Activated T-helper 17 cell treated with anti-CD3 and anti-CD28 coated beads, Interleukin-2, amount 50 U/mL, for 72 hours (primary cell): ENCODE results near the gene MPHOSPH9. TPM values are rescaled to one million over a fixed set of nuclear protein-coding genes. Genes with fewer than 3 reads are reported as not detected.

ENCODE experiments used
- ATAC-seq: fragments of 150-1000 bp; cut with Tn5 transposase; replicated peaks from 2 replicates; pipeline ENCODE4 v1.10.0; 2021; ENCODE audit warnings: mild to moderate bottlenecking, moderate library complexity
- H3K27ac Mint-ChIP-seq: one replicate; pipeline ENCODE4 v1.8.0; 2022; ENCODE audit warnings: mixed read lengths
- H3K27me3 Mint-ChIP-seq: one replicate; pipeline ENCODE4 v1.8.0; 2022; ENCODE audit warnings: mixed read lengths
- H3K36me3 Mint-ChIP-seq: one replicate; pipeline ENCODE4 v1.8.0; 2022; ENCODE audit warnings: low read depth, mild to moderate bottlenecking, mixed read lengths
- H3K4me1 Mint-ChIP-seq: one replicate; pipeline ENCODE4 v1.8.0; 2022; ENCODE audit warnings: mixed read lengths
- H3K4me3 Mint-ChIP-seq: one replicate; pipeline ENCODE4 v1.8.0; 2022; ENCODE audit warnings: mild to moderate bottlenecking, mixed read lengths
- H3K9me3 Mint-ChIP-seq: one replicate; pipeline ENCODE4 v1.8.0; 2022; ENCODE audit warnings: mixed read lengths
- total RNA-seq, 2 donors: library from RNA; stranded (reverse); gene quantifications; one replicate each; pipeline ENCODE4 v1.2.3, GENCODE V29; 2022

MPHOSPH9 gene
- total RNA-seq, 2 donors from 2014 or later: 72.3 to 77.1 TPM

GRCh38 chr12:123122626-123123025, 110.3 kb downstream of the MPHOSPH9 start:
- H3K4me1 Mint-ChIP-seq: peaks cover 23% of the 10 kb centered on the region
- no peaks in the 10 kb centered on the region for H3K27me3 Mint-ChIP-seq
- ATAC-seq: no peak
- no peaks in the 10 kb centered on the region for H3K9me3 Mint-ChIP-seq
- H3K4me3 Mint-ChIP-seq: no peak overlapping the region
- H3K27ac Mint-ChIP-seq: no peak overlapping the region
- no peaks in the 10 kb centered on the region for H3K36me3 Mint-ChIP-seq

DNA sequence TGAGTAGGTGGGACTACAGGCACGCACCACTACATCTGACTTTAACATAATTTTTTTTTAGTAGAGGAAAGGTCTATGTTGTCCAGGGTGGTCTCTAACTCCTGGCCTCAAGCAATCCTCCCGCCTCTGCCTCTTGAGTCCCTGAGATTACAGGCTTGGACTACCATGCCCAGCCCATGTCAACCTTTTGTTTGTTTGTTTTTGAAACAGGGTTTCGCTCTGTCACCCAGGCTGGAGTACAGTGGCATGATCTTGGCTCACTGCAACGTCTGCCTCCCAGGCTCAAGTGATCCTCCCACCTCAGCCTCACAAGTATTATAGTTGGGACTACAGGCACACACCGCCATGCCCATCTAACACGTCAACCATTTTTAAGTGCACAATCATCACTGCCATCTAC, 111.3 kb downstream of the MPHOSPH9 start:
- Mint-ChIP-seq H3K4me3 (no peak overlapping the region), H3K27ac (no peak overlapping the region), H3K9me3 (no peaks in the 10 kb centered on the region), H3K4me1 (peaks cover 23% of the 10 kb centered on the region), H3K27me3 (no peaks in the 10 kb centered on the region), H3K36me3 (no peaks in the 10 kb centered on the region)
- no peak for ATAC-seq

DNA sequence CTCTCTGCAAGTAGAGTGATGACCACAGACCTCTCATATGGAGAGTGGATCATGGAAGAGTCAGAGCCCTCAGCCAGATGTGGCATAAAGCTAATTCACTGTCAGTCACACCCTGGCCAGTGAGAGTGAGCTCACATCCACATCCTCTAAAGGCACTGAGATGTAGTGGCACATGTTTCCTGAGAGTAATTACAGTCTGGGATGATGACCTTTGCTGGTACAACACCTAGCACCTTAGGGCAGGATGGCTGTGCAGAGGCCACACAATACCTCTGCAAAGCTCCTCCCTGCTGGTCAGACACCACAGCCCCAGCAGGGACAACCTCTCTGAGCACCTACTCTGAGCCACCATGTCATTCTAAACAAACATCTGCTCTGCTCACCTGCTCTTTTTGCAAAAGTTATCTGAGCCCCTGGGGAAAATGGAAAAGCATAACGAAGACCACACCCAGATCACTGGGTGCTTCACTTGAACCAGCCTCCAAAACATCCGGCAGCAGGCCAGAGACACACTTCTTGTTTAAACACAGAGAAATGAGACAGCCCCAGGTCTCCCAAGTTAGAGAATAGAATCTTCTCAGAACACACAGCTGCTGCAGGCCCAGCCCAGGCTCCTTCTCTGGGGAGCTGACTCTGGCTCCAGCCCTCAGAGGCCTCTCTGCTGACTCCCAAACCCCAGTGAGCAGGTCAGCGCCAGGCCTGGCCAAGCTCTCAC, 112.3 kb downstream of the MPHOSPH9 start:
- H3K4me1 Mint-ChIP-seq: peaks cover 23% of the 10 kb centered on the region
- no peaks in the 10 kb centered on the region for H3K9me3 Mint-ChIP-seq
- no peaks in the 10 kb centered on the region for H3K27me3 Mint-ChIP-seq
- H3K36me3 Mint-ChIP-seq: no peaks in the 10 kb centered on the region
- ATAC-seq: peak; percentile 88
- peak overlapping the region; percentile 58 for H3K27ac Mint-ChIP-seq
- H3K4me3 Mint-ChIP-seq: peak overlapping the region; percentile 30

GRCh38 chr12:123119808-123120207, 113.1 kb downstream of the MPHOSPH9 start:
- H3K36me3 Mint-ChIP-seq: no peaks in the 10 kb centered on the region
- H3K9me3 Mint-ChIP-seq: no peaks in the 10 kb centered on the region
- peak; percentile 91 for ATAC-seq
- H3K4me3 Mint-ChIP-seq: no peak overlapping the region
- no peaks in the 10 kb centered on the region for H3K27me3 Mint-ChIP-seq
- peak overlapping the region; percentile 58 for H3K27ac Mint-ChIP-seq
- H3K4me1 Mint-ChIP-seq: peaks cover 23% of the 10 kb centered on the region

DNA sequence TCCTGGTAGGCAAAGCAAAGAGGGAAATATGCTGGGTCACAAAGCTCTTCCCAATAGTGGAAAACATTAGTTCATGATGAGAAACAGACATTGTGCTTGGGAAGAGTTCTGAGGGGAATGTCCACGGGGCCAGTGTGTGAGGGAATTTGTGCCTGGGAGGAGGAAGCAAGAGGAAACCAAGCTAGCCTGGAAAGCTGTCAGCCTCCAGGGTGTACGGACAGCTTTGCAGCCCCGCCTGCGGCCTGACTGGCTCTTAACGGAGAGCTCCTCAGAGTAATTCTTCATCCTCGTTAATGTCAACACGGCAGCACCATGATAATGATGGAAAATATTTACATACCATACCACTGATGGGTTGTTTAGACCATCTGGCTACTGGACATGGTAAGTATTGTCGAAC, 114.4 kb downstream of the MPHOSPH9 start:
- Mint-ChIP-seq H3K36me3 (no peaks in the 10 kb centered on the region), H3K27me3 (no peaks in the 10 kb centered on the region), H3K4me3 (no peak overlapping the region), H3K27ac (no peak overlapping the region), H3K9me3 (no peaks in the 10 kb centered on the region), H3K4me1 (peaks cover 23% of the 10 kb centered on the region)
- no peak for ATAC-seq

- H3K4me3 Mint-ChIP-seq: no peak overlapping the region
- no peaks in the 10 kb centered on the region for H3K36me3 Mint-ChIP-seq
- H3K27ac Mint-ChIP-seq: peak overlapping the region; percentile 17
- no peaks in the 10 kb centered on the region for H3K27me3 Mint-ChIP-seq
- no peak for ATAC-seq
- H3K9me3 Mint-ChIP-seq: no peaks in the 10 kb centered on the region
- H3K4me1 Mint-ChIP-seq: peaks cover 2% of the 10 kb centered on the region
Measured at GRCh38 chr12:123115409-123116121, 117.4 kb downstream of the MPHOSPH9 start.

GRCh38 chr12:123114304-123115083, 118.4 kb downstream of the MPHOSPH9 start:
- no peak overlapping the region for H3K27ac Mint-ChIP-seq
- ATAC-seq: no peak
- no peaks in the 10 kb centered on the region for H3K9me3 Mint-ChIP-seq
- no peaks in the 10 kb centered on the region for H3K36me3 Mint-ChIP-seq
- no peak overlapping the region for H3K4me3 Mint-ChIP-seq
- H3K4me1 Mint-ChIP-seq: no peaks in the 10 kb centered on the region
- H3K27me3 Mint-ChIP-seq: no peaks in the 10 kb centered on the region

GRCh38 chr12:123113026-123113425, 119.9 kb downstream of the MPHOSPH9 start:
- peaks cover 2% of the 10 kb centered on the region for H3K4me1 Mint-ChIP-seq
- no peak overlapping the region for H3K27ac Mint-ChIP-seq
- H3K9me3 Mint-ChIP-seq: no peaks in the 10 kb centered on the region
- H3K36me3 Mint-ChIP-seq: no peaks in the 10 kb centered on the region
- H3K27me3 Mint-ChIP-seq: no peaks in the 10 kb centered on the region
- no peak for ATAC-seq
- H3K4me3 Mint-ChIP-seq: no peak overlapping the region

DNA sequence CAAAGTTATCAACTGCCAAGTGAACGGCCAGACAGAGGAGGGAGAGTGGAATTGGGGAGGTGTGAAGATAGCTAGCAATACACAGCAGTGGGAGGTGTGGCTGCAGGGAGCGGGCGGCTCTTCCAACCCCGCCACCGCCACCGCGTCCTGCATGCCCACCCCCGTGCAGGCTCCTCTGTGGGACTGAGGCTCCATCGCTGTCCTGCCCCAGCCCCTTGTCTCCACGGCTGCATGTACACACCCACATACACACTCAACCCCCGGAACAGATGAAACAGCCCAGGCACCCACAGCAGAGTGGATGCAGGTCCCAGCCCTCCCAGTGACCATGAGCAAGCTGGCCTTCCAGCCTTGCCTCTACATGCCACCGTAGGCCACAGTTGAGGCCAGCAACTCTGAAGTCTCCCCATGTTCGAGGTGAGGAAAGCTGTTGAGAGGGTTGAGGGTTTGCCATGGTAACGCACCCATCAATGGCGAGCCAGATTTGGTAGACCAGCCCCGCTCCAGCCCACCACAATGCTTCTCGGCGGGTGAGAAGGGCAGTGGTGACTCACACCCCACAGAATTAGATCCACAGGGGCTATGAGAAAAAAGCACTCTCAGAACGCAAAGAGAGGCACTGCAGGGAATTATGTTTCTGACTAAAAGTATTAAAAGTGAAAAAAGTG, 121.3 kb downstream of the MPHOSPH9 start:
- no peaks in the 10 kb centered on the region for H3K9me3 Mint-ChIP-seq
- H3K27me3 Mint-ChIP-seq: no peaks in the 10 kb centered on the region
- no peak for ATAC-seq
- no peaks in the 10 kb centered on the region for H3K36me3 Mint-ChIP-seq
- peaks cover 14% of the 10 kb centered on the region for H3K4me1 Mint-ChIP-seq
- H3K27ac Mint-ChIP-seq: no peak overlapping the region
- no peak overlapping the region for H3K4me3 Mint-ChIP-seq

- H3K4me1 Mint-ChIP-seq: peaks cover 22% of the 10 kb centered on the region
- H3K36me3 Mint-ChIP-seq: no peaks in the 10 kb centered on the region
- H3K27ac Mint-ChIP-seq: peak overlapping the region; percentile 30
Measured at GRCh38 chr12:123109319-123109772, 123.6 kb downstream of the MPHOSPH9 start.

GRCh38 chr12:123108682-123109066, 124.3 kb downstream of the MPHOSPH9 start:
- no peaks in the 10 kb centered on the region for H3K27me3 Mint-ChIP-seq

More at GRCh38 chr12:123109319-123109772, 123.6 kb downstream of the MPHOSPH9 start:
- ATAC-seq: no peak
- H3K27me3 Mint-ChIP-seq: no peaks in the 10 kb centered on the region
- H3K9me3 Mint-ChIP-seq: no peaks in the 10 kb centered on the region
- H3K4me3 Mint-ChIP-seq: no peak overlapping the region

DNA sequence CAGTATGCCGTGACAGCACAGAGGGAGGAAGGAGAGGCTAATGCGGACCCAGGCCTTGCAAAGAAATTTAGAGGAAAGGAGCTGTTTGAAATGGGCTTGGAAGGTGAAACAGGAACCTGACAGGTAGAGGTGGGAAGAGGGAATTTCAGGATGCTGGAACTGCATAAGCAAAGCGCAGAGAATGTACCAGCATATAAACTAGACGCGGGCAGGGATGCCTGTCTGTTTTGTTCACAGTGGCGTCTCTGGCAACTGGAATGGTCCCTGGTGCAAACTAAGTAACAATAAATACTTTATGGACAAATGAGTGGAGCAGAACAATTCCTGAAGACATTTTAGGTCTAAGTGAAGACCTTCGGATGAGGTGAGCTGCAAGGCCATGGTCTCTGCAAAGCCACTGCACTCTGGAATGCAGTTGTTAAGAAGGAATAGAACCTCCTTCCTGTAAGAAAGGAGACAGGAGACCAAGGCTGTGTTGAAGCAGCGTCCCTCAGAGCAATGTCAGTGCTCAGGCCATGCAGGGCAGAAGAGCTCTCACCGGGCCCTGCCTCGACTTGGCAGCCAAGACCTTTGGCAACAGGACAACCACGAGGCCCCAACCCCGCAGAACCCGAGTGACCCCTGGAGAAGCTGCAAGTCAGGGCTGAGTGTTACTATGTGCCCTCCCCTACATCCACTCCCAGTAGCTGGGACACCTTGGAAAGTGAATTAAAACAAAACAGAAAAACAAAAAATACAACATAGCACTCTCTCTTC, 124.8 kb downstream of the MPHOSPH9 start:
- H3K4me3 Mint-ChIP-seq: peak overlapping the region; percentile 74
- no peaks in the 10 kb centered on the region for H3K27me3 Mint-ChIP-seq
- H3K27ac Mint-ChIP-seq: peak overlapping the region; percentile 95
- no peaks in the 10 kb centered on the region for H3K9me3 Mint-ChIP-seq
- no peak for ATAC-seq
- peaks cover 22% of the 10 kb centered on the region for H3K4me1 Mint-ChIP-seq
- no peaks in the 10 kb centered on the region for H3K36me3 Mint-ChIP-seq

More at GRCh38 chr12:123108682-123109066, 124.3 kb downstream of the MPHOSPH9 start:
- H3K27ac Mint-ChIP-seq: no peak overlapping the region
- peaks cover 22% of the 10 kb centered on the region for H3K4me1 Mint-ChIP-seq
- no peak for ATAC-seq
- no peak overlapping the region for H3K4me3 Mint-ChIP-seq
- H3K36me3 Mint-ChIP-seq: no peaks in the 10 kb centered on the region
- H3K9me3 Mint-ChIP-seq: no peaks in the 10 kb centered on the region

GRCh38 chr12:123106640-123107359, 126.1 kb downstream of the MPHOSPH9 start:
- peaks cover 22% of the 10 kb centered on the region for H3K4me1 Mint-ChIP-seq
- H3K27me3 Mint-ChIP-seq: no peaks in the 10 kb centered on the region
- H3K4me3 Mint-ChIP-seq: peak overlapping the region; percentile 74
- no peaks in the 10 kb centered on the region for H3K9me3 Mint-ChIP-seq
- no peaks in the 10 kb centered on the region for H3K36me3 Mint-ChIP-seq
- H3K27ac Mint-ChIP-seq: peak overlapping the region; percentile 95
- peak; percentile 98 for ATAC-seq
